Measurements from ENCODE around the gene AFF4. TPM values are rescaled to one million over a fixed set of nuclear protein-coding genes. Genes with fewer than 3 reads are reported as not detected.

The AFF4 gene
- total RNA-seq, 1 donor from 2014 or later, result 107 TPM

DNA sequence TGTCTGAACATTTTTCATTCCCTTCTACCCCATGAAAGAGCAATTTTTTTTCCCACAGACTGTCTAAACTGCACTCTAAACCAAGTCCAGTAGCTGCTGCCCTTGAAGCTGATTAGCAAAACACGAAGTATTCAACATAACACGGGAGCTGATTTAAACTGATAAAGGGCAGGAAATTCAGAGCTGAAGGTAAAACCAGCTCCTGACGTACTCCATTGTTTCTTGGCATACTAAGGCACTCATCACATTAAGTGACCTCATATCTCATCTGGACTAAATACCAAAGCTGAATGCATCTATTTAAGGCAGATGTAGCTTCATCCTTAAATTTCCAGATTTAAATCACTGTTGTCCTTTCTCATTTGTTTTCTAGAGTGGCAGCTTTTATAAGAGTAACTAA is 109.1 kb downstream of the AFF4 start:
- DNase-seq (ENCODE audit: low spot score), result no peak

DNA sequence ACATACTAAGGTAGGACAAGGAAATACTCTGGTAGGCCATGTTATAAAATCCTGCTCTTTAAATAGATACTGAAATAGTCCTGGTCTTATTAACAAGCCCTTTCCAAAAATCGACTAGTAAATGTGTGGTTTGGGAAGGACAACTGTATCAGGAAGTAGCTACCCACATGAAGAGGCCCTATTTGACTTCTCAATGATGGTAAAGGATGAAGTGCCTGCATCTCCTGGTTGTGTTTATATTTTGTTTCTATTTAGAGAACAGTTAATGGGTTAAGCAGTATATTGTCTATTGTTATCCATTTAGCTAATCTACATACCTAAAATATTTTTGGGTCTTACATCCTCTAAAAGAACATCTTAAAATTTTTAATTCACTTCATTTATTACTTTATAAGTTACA is 109.6 kb downstream of the AFF4 start:
- no peak for DNase-seq (ENCODE audit: low spot score)

DNA sequence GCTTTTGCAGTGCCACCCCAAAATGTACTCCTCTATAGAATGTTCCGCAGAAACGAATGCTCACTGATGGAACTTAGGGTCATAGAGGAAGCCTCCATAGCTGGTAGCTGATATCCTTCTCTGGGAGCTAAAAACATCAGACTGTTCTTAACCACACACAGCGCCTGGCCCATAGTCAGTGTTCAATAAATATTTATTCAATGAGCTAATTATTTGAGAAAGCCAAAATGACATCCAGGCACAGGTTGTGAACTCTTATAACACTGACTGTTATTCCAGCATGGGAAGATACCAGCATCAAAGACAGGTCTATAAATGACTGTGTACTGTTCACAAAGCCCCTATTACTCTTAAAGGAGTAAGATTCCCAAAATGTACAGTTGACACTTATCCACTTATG is 110.1 kb downstream of the AFF4 start:
- DNase-seq (ENCODE audit: low spot score), result no peak

- DNase-seq (ENCODE audit: low spot score), result no peak
Observed at GRCh38 chr5:132850066-132850465, 113.4 kb downstream of the AFF4 start.

GRCh38 chr5:132849347-132849746 is 114.1 kb downstream of the AFF4 start:
- no peak for DNase-seq (ENCODE audit: low spot score)

DNA sequence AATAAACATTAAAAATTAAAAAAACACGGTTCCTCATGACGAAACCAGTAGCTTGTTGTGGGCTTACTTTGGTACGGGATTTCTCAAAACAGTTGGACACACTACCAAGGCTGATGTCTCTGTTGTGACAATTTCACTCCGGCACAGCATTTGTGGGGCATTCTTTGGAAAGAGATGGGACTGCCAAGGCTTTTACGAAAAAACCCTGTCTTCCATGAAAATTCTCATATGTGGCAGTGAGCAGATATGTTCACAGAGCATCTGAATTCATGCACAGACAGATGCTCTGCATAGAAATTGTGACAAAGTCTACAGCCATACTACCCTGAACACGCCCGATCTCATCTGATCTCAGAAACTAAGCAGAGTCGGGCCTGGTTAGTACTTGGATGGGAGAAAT is 115.2 kb downstream of the AFF4 start:
- DNase-seq (ENCODE audit: low spot score), result no peak

DNA sequence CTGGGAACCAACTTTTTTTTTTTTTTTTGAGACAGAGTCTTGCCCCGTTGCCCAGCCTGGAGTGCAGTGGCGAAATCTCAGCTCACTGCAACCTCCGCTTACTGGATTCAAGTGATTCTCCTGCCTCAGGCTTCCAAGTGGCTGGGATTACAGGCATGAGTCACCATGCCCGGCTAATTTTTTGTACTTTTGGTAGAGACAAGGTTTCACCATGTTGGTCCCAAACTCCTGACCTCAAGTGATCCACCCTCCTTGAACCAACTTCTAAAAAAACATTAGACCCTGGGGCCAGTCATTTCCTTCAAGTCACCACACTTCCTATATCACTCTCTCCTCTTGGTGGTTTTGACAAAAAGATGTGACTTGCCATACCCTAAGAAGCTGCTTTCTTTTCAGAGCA is 122.1 kb downstream of the AFF4 start:
- DNase-seq (ENCODE audit: low spot score), result no peak

GRCh38 chr5:132840896-132841295 is 122.5 kb downstream of the AFF4 start:
- DNase-seq (ENCODE audit: low spot score), result no peak

- no peak for DNase-seq (ENCODE audit: low spot score)
Observed at GRCh38 chr5:132840313-132840712, 123.1 kb downstream of the AFF4 start.

DNA sequence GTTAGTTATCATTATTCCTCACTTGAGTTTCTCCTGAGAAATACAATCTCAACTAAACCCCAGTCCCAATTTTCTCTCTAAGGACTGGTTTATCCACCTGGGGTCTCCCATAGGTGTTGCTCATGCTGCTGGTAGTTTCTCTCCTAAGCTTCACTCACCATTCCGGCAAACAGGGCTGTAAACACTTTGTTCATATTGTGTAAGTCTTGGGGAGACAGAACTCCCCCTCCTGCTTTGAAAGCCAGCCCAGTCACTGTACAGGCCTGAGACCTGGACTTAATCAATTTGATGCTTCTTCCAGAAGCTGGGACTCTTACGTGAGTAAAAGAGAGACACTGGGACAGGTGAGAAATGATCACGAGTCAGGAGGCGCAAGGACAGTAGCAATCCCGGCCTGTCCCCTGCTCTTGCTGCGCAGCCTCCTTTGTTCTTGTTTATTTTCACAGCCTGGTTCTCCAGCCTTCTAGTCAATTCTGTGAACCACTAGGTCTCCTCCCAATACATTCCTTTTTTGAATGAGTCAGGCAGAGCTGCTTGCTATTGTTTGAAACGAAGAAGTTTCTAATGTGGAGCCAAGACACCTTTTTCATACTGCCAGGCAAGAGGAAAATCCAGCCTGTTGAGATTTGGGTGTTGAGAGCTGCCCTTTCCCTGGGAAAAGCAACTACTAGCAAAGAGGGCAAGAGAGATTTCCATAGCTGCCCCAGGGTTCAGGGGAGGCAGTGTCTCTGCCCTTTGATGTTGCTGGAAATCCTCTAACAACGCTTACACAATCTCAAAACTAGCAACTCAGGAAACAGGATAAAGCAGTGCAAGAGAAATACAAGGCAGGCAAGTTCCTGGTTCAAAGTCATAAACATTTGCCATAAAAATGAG is 123.8 kb downstream of the AFF4 start:
- DNase-seq (ENCODE audit: low spot score), result no peak

- DNase-seq (ENCODE audit: low spot score), result no peak
Observed at GRCh38 chr5:132838516-132839282, 124.7 kb downstream of the AFF4 start.

DNA sequence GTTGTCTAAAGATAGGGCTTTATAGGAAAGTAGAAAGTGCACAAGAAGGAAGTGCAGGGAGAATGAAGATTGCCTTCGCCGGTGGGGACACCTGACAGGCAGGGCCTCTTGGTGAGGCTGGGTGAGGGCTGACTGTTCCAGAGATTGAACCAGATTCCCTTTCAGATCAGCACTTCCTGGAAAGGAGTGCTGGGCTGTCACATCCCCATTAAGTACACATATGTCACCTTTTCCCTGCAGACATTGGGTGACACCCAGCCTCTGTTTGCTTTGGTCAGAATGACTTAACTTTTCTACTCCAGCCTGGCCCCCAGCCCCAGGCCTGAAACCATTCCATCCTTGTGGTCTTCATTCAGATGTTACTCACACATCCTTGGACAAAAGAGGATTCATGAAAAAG is 125.6 kb downstream of the AFF4 start:
- DNase-seq (ENCODE audit: low spot score), result peak; percentile 56

GRCh38 chr5:132836852-132837251 is 126.6 kb downstream of the AFF4 start:
- no peak for DNase-seq (ENCODE audit: low spot score)

- DNase-seq (ENCODE audit: low spot score), result no peak
Observed at GRCh38 chr5:132834057-132834456, 129.4 kb downstream of the AFF4 start.

DNA sequence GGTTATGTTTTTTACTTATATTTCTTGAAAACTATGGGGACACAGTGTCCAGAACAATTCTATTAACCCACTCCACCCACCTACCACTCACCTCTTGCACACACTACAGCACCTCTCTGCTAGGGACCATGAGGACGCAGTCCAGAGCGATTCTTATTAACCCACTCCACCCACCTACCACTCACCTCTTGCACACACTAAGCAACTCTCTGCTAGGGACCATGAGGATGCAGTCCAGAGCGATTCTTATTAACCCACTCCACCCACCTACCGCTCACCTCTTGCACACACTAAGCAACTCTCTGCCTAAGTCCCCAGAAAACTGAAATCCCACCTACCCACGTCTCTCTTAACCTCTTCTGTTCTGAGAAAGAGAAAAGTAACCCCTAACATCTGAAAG is 130.8 kb downstream of the AFF4 start:
- no peak for DNase-seq (ENCODE audit: low spot score)

DNA sequence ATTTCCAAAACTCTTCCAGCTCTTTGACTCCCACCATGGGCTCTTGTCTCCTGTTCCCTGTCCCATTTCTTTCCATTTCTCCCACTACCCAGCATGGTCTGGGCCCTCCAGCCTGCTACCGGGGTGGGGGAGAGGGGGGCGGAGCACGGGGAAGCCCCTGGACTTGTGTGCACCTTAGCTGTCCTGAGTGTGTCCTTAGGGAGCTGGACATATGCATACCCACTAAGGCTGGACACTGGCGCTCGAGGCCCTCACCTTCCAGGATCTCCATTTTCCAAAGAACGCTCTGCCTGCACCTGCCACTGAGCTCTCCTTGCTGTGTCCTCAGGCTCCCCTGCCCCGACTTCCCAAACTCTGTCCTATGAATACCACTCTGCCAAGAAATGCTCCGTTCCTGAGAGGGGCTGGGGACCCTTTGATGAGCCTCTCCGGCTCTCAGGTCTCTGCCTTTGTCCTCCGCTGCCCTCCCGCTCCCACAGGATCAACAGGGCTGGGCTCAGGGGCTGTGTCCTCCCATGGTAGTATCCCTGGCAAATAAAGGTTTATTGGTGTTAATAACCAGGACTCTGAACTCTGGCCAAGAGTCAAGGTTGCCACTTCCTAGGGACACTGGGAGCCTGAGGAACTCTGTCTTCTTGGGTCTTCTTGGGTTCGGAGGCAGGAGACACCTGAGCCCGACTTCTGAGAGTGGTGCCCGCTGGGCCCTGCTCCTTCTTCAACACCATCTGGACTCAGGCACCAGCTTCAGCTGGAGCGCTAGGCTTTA is 132.2 kb downstream of the AFF4 start:
- DNase-seq (ENCODE audit: low spot score), result no peak

- DNase-seq (ENCODE audit: low spot score), result peak; percentile 55
Observed at GRCh38 chr5:132830436-132831094, 132.9 kb downstream of the AFF4 start, which contains the start of gene SHROOM1. TSS of gene SHROOM1 (minus strand) at chr5:132830647. CDS start at chr5:132826140, 4,507 bp downstream.

- DNase-seq (ENCODE audit: low spot score), result peak; percentile 84
Observed at GRCh38 chr5:132829742-132830435, 133.5 kb downstream of the AFF4 start.

DNA sequence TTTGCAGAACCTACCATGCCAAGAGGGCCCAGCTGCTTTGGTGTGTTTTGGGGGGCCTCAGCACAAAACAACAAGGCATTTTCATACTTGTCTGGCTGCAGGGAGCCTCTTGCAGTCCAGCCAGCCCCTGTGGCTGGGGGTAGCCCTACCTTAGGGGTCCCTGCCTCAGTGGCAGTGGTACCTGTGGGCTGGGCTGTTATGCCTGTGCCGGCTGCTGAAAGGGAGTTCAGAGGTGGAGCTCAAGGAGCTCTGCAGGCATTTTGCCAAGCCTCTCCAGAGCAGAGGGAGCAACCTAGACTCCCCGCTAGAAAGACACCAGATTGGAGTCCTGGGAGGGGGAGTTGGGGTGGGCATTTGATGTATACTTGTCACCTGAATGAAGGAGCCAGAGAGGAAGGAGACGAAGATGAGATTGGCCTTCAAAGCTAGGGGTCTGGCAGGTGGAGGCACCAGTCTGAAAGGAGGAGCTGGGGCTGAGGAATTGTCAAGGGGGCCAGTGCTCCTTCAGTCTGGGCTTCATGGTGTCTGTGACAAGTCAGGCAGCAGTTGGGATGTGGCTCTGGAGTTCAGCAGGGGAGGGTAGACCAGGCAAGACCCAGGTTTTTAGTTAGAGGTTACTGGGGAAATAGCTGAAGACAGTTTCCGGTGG is 134.5 kb downstream of the AFF4 start:
- DNase-seq (ENCODE audit: low spot score), result no peak

GRCh38 chr5:132827943-132828673 is 135.3 kb downstream of the AFF4 start:
- no peak for DNase-seq (ENCODE audit: low spot score)

Measured in ureter (tissue), 1 donor.